Measurements from ENCODE around the gene PARP11. TPM values are rescaled to one million over a fixed set of nuclear protein-coding genes. Genes with fewer than 3 reads are reported as not detected.

Gene PARP11
- total RNA-seq: 11.0 TPM
- long read RNA-seq, full-length matches to known transcripts: 2 of 13 reads
- long read RNA-seq, partial matches to known transcripts: 2 of 13 reads
- long read RNA-seq, other reads (novel, unspliced or antisense): 9 of 13 reads

GRCh38 chr12:3872800-3873636 is at the start of gene PARP11:
Gene PARP11 (minus strand): TSS chr12:3873399. CDS start chr12:3873229, 170 bp downstream.
- DNase-seq (ENCODE audit: low spot score): peak; percentile 98

GRCh38 chr12:3922033-3922432 is 48.8 kb upstream of the PARP11 start:
- DNase-seq (ENCODE audit: low spot score): no peak

GRCh38 chr12:3921526-3921925 is 48.3 kb upstream of the PARP11 start:
- no peak for DNase-seq (ENCODE audit: low spot score)

GRCh38 chr12:3921151-3921471 is 47.9 kb upstream of the PARP11 start:
- DNase-seq (ENCODE audit: low spot score): no peak

- DNase-seq (ENCODE audit: low spot score): no peak
Observed at GRCh38 chr12:3920351-3921150, 47.4 kb upstream of the PARP11 start.

GRCh38 chr12:3913278-3913677 is 40.1 kb upstream of the PARP11 start:
- DNase-seq (ENCODE audit: low spot score): no peak

GRCh38 chr12:3912863-3913262 is 39.7 kb upstream of the PARP11 start:
- DNase-seq (ENCODE audit: low spot score): no peak

GRCh38 chr12:3911409-3911808 is 38.2 kb upstream of the PARP11 start:
- DNase-seq (ENCODE audit: low spot score): no peak

GRCh38 chr12:3905664-3906063 is 32.5 kb upstream of the PARP11 start:
- no peak for DNase-seq (ENCODE audit: low spot score)

- no peak for DNase-seq (ENCODE audit: low spot score)
Observed at GRCh38 chr12:3904999-3905398, 31.8 kb upstream of the PARP11 start.

- DNase-seq (ENCODE audit: low spot score): no peak
Observed at GRCh38 chr12:3902921-3903320, 29.7 kb upstream of the PARP11 start.

- DNase-seq (ENCODE audit: low spot score): no peak
Observed at GRCh38 chr12:3901116-3901515, 27.9 kb upstream of the PARP11 start.

- no peak for DNase-seq (ENCODE audit: low spot score)
Observed at GRCh38 chr12:3898756-3899155, 25.6 kb upstream of the PARP11 start.

GRCh38 chr12:3897371-3897971 is 24.3 kb upstream of the PARP11 start:
- DNase-seq (ENCODE audit: low spot score): no peak

- DNase-seq (ENCODE audit: low spot score): no peak
Observed at GRCh38 chr12:3896801-3897351, 23.7 kb upstream of the PARP11 start.

GRCh38 chr12:3896356-3896755 is 23.2 kb upstream of the PARP11 start:
- no peak for DNase-seq (ENCODE audit: low spot score)

- no peak for DNase-seq (ENCODE audit: low spot score)
Observed at GRCh38 chr12:3892631-3893030, 19.4 kb upstream of the PARP11 start.

GRCh38 chr12:3891201-3891600 is 18.0 kb upstream of the PARP11 start:
- no peak for DNase-seq (ENCODE audit: low spot score)

GRCh38 chr12:3888659-3889058 is 15.5 kb upstream of the PARP11 start:
- no peak for DNase-seq (ENCODE audit: low spot score)

GRCh38 chr12:3885277-3886094 is 12.3 kb upstream of the PARP11 start:
- no peak for DNase-seq (ENCODE audit: low spot score)

GRCh38 chr12:3884671-3885070 is 11.5 kb upstream of the PARP11 start:
- DNase-seq (ENCODE audit: low spot score): no peak

Measured in mesenteric fat pad (tissue), 1 donor.